ENCODE measurements around the gene MIPOL1.

Gene MIPOL1

GRCh38 chr14:37580146-37580545 is 382.4 kb downstream of the MIPOL1 start:
- Histone ChIP-seq H3K27me3 (ENCODE audit: insufficient read depth, low read length) (no peaks in the 10 kb centered on the region), H4K20me1 (ENCODE audit: insufficient read depth, low read length) (no peaks in the 10 kb centered on the region), H3F3A (ENCODE audit: insufficient read depth, low read length) (no peaks in the 10 kb centered on the region), H3K4me1 (ENCODE audit: insufficient read depth, low read length, severe bottlenecking) (no peaks in the 10 kb centered on the region), H3K4me2 (ENCODE audit: low read length) (no peak overlapping the region), H3K9me2 (ENCODE audit: low read depth, low read length) (no peaks in the 10 kb centered on the region), H3K4me3 (ENCODE audit: low read depth, low read length, poor library complexity, severe bottlenecking) (no peak overlapping the region), H3K79me2 (ENCODE audit: insufficient read depth, low read length) (no peaks in the 10 kb centered on the region), H3K27ac (ENCODE audit: low read depth, low read length, poor library complexity, severe bottlenecking) (no peak overlapping the region), H2AFZ (ENCODE audit: low read length) (no peak overlapping the region), H3K9ac (ENCODE audit: low read length) (no peak overlapping the region), H3K36me3 (ENCODE audit: insufficient read depth, low read length) (no peaks in the 10 kb centered on the region), H3K9me3 (ENCODE audit: low read length) (no peaks in the 10 kb centered on the region)
- TF ChIP-seq EZH2 (IDR thresholded peaks at IDR 0.05; ENCODE audit: borderline replicate concordance, low read length) (no peak), CTCF (IDR thresholded peaks at IDR 0.05; ENCODE audit: low read length) (no peak)

GRCh38 chr14:37583358-37584210 is 385.8 kb downstream of the MIPOL1 start:
- no peaks in the 10 kb centered on the region for H4K20me1 ChIP-seq (ENCODE audit: insufficient read depth, low read length)
- no peak overlapping the region for H3K4me2 ChIP-seq (ENCODE audit: low read length)
- H3K36me3 ChIP-seq (ENCODE audit: insufficient read depth, low read length) = no peaks in the 10 kb centered on the region
- H3K27ac ChIP-seq (ENCODE audit: low read depth, low read length, poor library complexity, severe bottlenecking) = no peak overlapping the region
- H3K4me3 ChIP-seq (ENCODE audit: low read depth, low read length, poor library complexity, severe bottlenecking) = no peak overlapping the region
- H3K27me3 ChIP-seq (ENCODE audit: insufficient read depth, low read length) = no peaks in the 10 kb centered on the region
- H2AFZ ChIP-seq (ENCODE audit: low read length) = no peak overlapping the region
- H3K9ac ChIP-seq (ENCODE audit: low read length) = no peak overlapping the region
- no peaks in the 10 kb centered on the region for H3K79me2 ChIP-seq (ENCODE audit: insufficient read depth, low read length)
- H3K9me2 ChIP-seq (ENCODE audit: low read depth, low read length) = no peaks in the 10 kb centered on the region
- H3K4me1 ChIP-seq (ENCODE audit: insufficient read depth, low read length, severe bottlenecking) = no peaks in the 10 kb centered on the region
- H3K9me3 ChIP-seq (ENCODE audit: low read length) = no peaks in the 10 kb centered on the region
- H3F3A ChIP-seq (ENCODE audit: insufficient read depth, low read length) = no peaks in the 10 kb centered on the region
- no peak for TF ChIP-seq EZH2 (IDR thresholded peaks at IDR 0.05; ENCODE audit: borderline replicate concordance, low read length)
- no peak for TF ChIP-seq CTCF (IDR thresholded peaks at IDR 0.05; ENCODE audit: low read length)

GRCh38 chr14:37584211-37585100 is 386.7 kb downstream of the MIPOL1 start:
- H3K79me2 ChIP-seq (ENCODE audit: insufficient read depth, low read length) = no peaks in the 10 kb centered on the region
- no peaks in the 10 kb centered on the region for H3K9me2 ChIP-seq (ENCODE audit: low read depth, low read length)
- no peaks in the 10 kb centered on the region for H3K4me1 ChIP-seq (ENCODE audit: insufficient read depth, low read length, severe bottlenecking)
- H3K27ac ChIP-seq (ENCODE audit: low read depth, low read length, poor library complexity, severe bottlenecking) = no peak overlapping the region
- H4K20me1 ChIP-seq (ENCODE audit: insufficient read depth, low read length) = no peaks in the 10 kb centered on the region
- no peak overlapping the region for H3K4me3 ChIP-seq (ENCODE audit: low read depth, low read length, poor library complexity, severe bottlenecking)
- no peaks in the 10 kb centered on the region for H3K27me3 ChIP-seq (ENCODE audit: insufficient read depth, low read length)
- no peak overlapping the region for H3K9ac ChIP-seq (ENCODE audit: low read length)
- H3K9me3 ChIP-seq (ENCODE audit: low read length) = no peaks in the 10 kb centered on the region
- TF ChIP-seq EZH2 (IDR thresholded peaks at IDR 0.05; ENCODE audit: borderline replicate concordance, low read length) = no peak
- TF ChIP-seq CTCF (IDR thresholded peaks at IDR 0.05; ENCODE audit: low read length) = no peak
- no peak overlapping the region for H2AFZ ChIP-seq (ENCODE audit: low read length)
- H3K4me2 ChIP-seq (ENCODE audit: low read length) = no peak overlapping the region
- no peaks in the 10 kb centered on the region for H3K36me3 ChIP-seq (ENCODE audit: insufficient read depth, low read length)
- no peaks in the 10 kb centered on the region for H3F3A ChIP-seq (ENCODE audit: insufficient read depth, low read length)
